ENCODE measurements around the gene HLA-DPB1.

The HLA-DPB1 gene

GRCh38 chr6:33070909-33071308, 4.9 kb upstream of the HLA-DPB1 start:
- FAIRE-seq = no peak

GRCh38 chr6:33071569-33071968, 4.2 kb upstream of the HLA-DPB1 start:
- FAIRE-seq (no peak), DNase-seq (ENCODE audit: insufficient read length, low spot score) (no peak)

More at GRCh38 chr6:33070909-33071308, 4.9 kb upstream of the HLA-DPB1 start:
- no peak for DNase-seq (ENCODE audit: insufficient read length, low spot score)

- DNase-seq (ENCODE audit: insufficient read length, low spot score) (no peak), FAIRE-seq (no peak)
Measured at GRCh38 chr6:33072508-33073100, 3.2 kb upstream of the HLA-DPB1 start.

GRCh38 chr6:33073431-33073871, 2.3 kb upstream of the HLA-DPB1 start, which contains the start of gene HLA-DPA1:
HLA-DPA1 (minus strand) TSS chr6:33073649.
- DNase-seq (ENCODE audit: insufficient read length, low spot score) (no peak), FAIRE-seq (no peak)

- DNase-seq (ENCODE audit: insufficient read length, low spot score) (no peak), FAIRE-seq (no peak)
Measured at GRCh38 chr6:33075208-33075567, 602 bp upstream of the HLA-DPB1 start.

- DNase-seq (ENCODE audit: insufficient read length, low spot score) = no peak
- FAIRE-seq = no peak
Measured at GRCh38 chr6:33076406-33076934, 680 bp downstream of the HLA-DPB1 start.

GRCh38 chr6:33077908-33078307, 2.1 kb downstream of the HLA-DPB1 start:
- FAIRE-seq (no peak), DNase-seq (ENCODE audit: insufficient read length, low spot score) (no peak)

- DNase-seq (ENCODE audit: insufficient read length, low spot score) (no peak), FAIRE-seq (no peak)
Measured at GRCh38 chr6:33078442-33078841, 2.7 kb downstream of the HLA-DPB1 start.

- DNase-seq (ENCODE audit: insufficient read length, low spot score) = no peak
- FAIRE-seq = no peak
Measured at GRCh38 chr6:33078919-33079521, 3.2 kb downstream of the HLA-DPB1 start.

- FAIRE-seq (no peak), DNase-seq (ENCODE audit: insufficient read length, low spot score) (no peak)
Measured at GRCh38 chr6:33079580-33079979, 3.8 kb downstream of the HLA-DPB1 start.

GRCh38 chr6:33080127-33081089, 4.6 kb downstream of the HLA-DPB1 start:
- peak; percentile 52 for DNase-seq (ENCODE audit: insufficient read length, low spot score)
- peak; percentile 67 for FAIRE-seq

GRCh38 chr6:33081098-33081824, 5.5 kb downstream of the HLA-DPB1 start:
- DNase-seq (ENCODE audit: insufficient read length, low spot score) = no peak
- no peak for FAIRE-seq

GRCh38 chr6:33082702-33083101, 6.9 kb downstream of the HLA-DPB1 start:
- FAIRE-seq (no peak), DNase-seq (ENCODE audit: insufficient read length, low spot score) (no peak)

GRCh38 chr6:33085627-33086026, 9.8 kb downstream of the HLA-DPB1 start:
- DNase-seq (ENCODE audit: insufficient read length, low spot score) (no peak), FAIRE-seq (no peak)

GRCh38 chr6:33088258-33088930, 12.6 kb downstream of the HLA-DPB1 start:
- no peak for FAIRE-seq
- DNase-seq (ENCODE audit: insufficient read length, low spot score) = no peak

GRCh38 chr6:33088931-33089620, 13.3 kb downstream of the HLA-DPB1 start:
- FAIRE-seq (peak; percentile 20), DNase-seq (ENCODE audit: insufficient read length, low spot score) (no peak)

GRCh38 chr6:33091957-33092356, 16.2 kb downstream of the HLA-DPB1 start:
- DNase-seq (ENCODE audit: insufficient read length, low spot score) = no peak
- no peak for FAIRE-seq

- no peak for DNase-seq (ENCODE audit: insufficient read length, low spot score)
- no peak for FAIRE-seq
Measured at GRCh38 chr6:33092385-33092784, 16.6 kb downstream of the HLA-DPB1 start.

GRCh38 chr6:33093855-33094254, 18.1 kb downstream of the HLA-DPB1 start:
- DNase-seq (ENCODE audit: insufficient read length, low spot score) (no peak), FAIRE-seq (no peak)

Measured in HTR-8/SVneo (cell line).